H9 (cell line): Measurements from ENCODE around the gene CSTPP1. TPM values are rescaled to one million over a fixed set of nuclear protein-coding genes. Genes with fewer than 3 reads are reported as not detected.

ENCODE experiments used
- DNase-seq: peaks from one replicate; pipeline ENCODE4 v3.0.0-alpha.2; 2017
- H2AFZ ChIP-seq: one replicate; pipeline ENCODE4 v1.6.1; 2013; ENCODE audit warnings: mild to moderate bottlenecking, low read length, control low read depth, moderate library complexity
- H2AK5ac ChIP-seq: 2 replicates; pipeline ENCODE4 v1.6.1; 2013; ENCODE audit warnings: low read length, control low read depth, mixed read lengths; ENCODE audit not compliant: insufficient read length
- H2BK120ac ChIP-seq: one replicate; pipeline ENCODE4 v1.6.1; 2013; ENCODE audit warnings: low read depth, mild to moderate bottlenecking, low read length, control low read depth, inconsistent platforms; ENCODE audit not compliant: poor library complexity, severe bottlenecking
- H2BK12ac ChIP-seq: 2 replicates; pipeline ENCODE4 v1.6.1; 2013; ENCODE audit warnings: low read length, control low read depth, mixed read lengths, low read depth; ENCODE audit not compliant: insufficient read length
- H2BK15ac ChIP-seq: 2 replicates; pipeline ENCODE4 v1.6.1; 2013; ENCODE audit warnings: low read depth, low read length, control low read depth
- H2BK20ac ChIP-seq: one replicate; pipeline ENCODE4 v1.6.1; 2013; ENCODE audit warnings: low read depth, mild to moderate bottlenecking, low read length, control low read depth, inconsistent platforms; ENCODE audit not compliant: poor library complexity, severe bottlenecking
- H2BK5ac ChIP-seq: 2 replicates; pipeline ENCODE4 v1.6.1; 2013; ENCODE audit warnings: low read length, control low read depth, mixed read lengths; ENCODE audit not compliant: insufficient read length
- H3K14ac ChIP-seq: 2 replicates; pipeline ENCODE4 v1.6.1; 2013; ENCODE audit warnings: low read length, control low read depth; ENCODE audit not compliant: insufficient read depth
- H3K18ac ChIP-seq: 2 replicates; pipeline ENCODE4 v1.6.1; 2013; ENCODE audit warnings: low read depth, mild to moderate bottlenecking, mixed read lengths, low read length, control low read depth; ENCODE audit not compliant: insufficient read length
- H3K23ac ChIP-seq: 2 replicates; pipeline ENCODE4 v1.6.1; 2013; ENCODE audit warnings: low read length, control low read depth, mixed read lengths, low read depth; ENCODE audit not compliant: insufficient read length
- H3K23me2 ChIP-seq: 2 replicates; pipeline ENCODE4 v1.6.1; 2013; ENCODE audit warnings: low read depth, mild to moderate bottlenecking, mixed read lengths, low read length, control low read depth; ENCODE audit not compliant: insufficient read length, poor library complexity, severe bottlenecking
- H3K27ac ChIP-seq: 2 replicates; pipeline ENCODE4 v1.5.1; 2013; ENCODE audit warnings: low read length, control low read depth, mixed read lengths, low read depth; ENCODE audit not compliant: insufficient read length
- H3K27me3 ChIP-seq: 2 replicates; pipeline ENCODE4 v1.6.1; 2013; ENCODE audit warnings: low read length, control low read depth, inconsistent platforms; ENCODE audit not compliant: insufficient read depth
- H3K4ac ChIP-seq: 2 replicates; pipeline ENCODE4 v1.6.1; 2013; ENCODE audit warnings: low read depth, mild to moderate bottlenecking, control low read depth, inconsistent platforms, low read length, moderate library complexity
- H3K4me1 ChIP-seq: 2 replicates; pipeline ENCODE4 v1.6.1; 2013; ENCODE audit warnings: low read length, control low read depth, inconsistent platforms; ENCODE audit not compliant: insufficient read depth
- H3K4me2 ChIP-seq: 2 replicates; pipeline ENCODE4 v1.6.1; 2013; ENCODE audit warnings: low read length, control low read depth, mixed read lengths; ENCODE audit not compliant: insufficient read length, insufficient read depth
- H3K56ac ChIP-seq: 2 replicates; pipeline ENCODE4 v1.6.1; 2013; ENCODE audit warnings: low read depth, mild to moderate bottlenecking, mixed read lengths, low read length, control low read depth; ENCODE audit not compliant: insufficient read length
- H3K79me1 ChIP-seq: 2 replicates; pipeline ENCODE4 v1.6.1; 2013; ENCODE audit warnings: low read depth, mild to moderate bottlenecking, moderate library complexity, low read length, control low read depth, inconsistent platforms; ENCODE audit not compliant: insufficient read depth, poor library complexity, severe bottlenecking
- H3K79me2 ChIP-seq: 2 replicates; pipeline ENCODE4 v1.6.1; 2013; ENCODE audit warnings: low read length, control low read depth, inconsistent platforms; ENCODE audit not compliant: insufficient read depth
- H3K9ac ChIP-seq: 2 replicates; pipeline ENCODE4 v1.6.1; 2013; ENCODE audit warnings: low read length, control low read depth, mixed read lengths; ENCODE audit not compliant: insufficient read length; ENCODE audit errors: extremely low read depth
- H3K9me3 ChIP-seq: one replicate; pipeline ENCODE4 v1.6.1; 2013; ENCODE audit warnings: low read depth, low read length, inconsistent platforms; ENCODE audit not compliant: control insufficient read depth
- H3T11ph ChIP-seq: one replicate; pipeline ENCODE4 v1.6.1; 2013; ENCODE audit warnings: mild to moderate bottlenecking, low read length, control low read depth, inconsistent platforms
- H4K20me1 ChIP-seq: one replicate; pipeline ENCODE4 v1.6.1; 2013; ENCODE audit not compliant: control insufficient read depth, insufficient read length, insufficient read depth
- H4K5ac ChIP-seq: 2 replicates; pipeline ENCODE4 v1.6.1; 2013; ENCODE audit warnings: low read depth, mild to moderate bottlenecking, mixed read lengths, low read length, control low read depth; ENCODE audit not compliant: insufficient read length
- H4K8ac ChIP-seq: replicated peaks from 2 replicates; pipeline ENCODE4 v1.6.1; 2013; ENCODE audit warnings: low read length, control low read depth, mixed read lengths, low read depth; ENCODE audit not compliant: insufficient read length
- H4K91ac ChIP-seq: 2 replicates; pipeline ENCODE4 v1.6.1; 2013; ENCODE audit warnings: low read depth, mild to moderate bottlenecking, moderate library complexity, mixed read lengths, low read length, control low read depth; ENCODE audit not compliant: insufficient read length
- H3K27ac Mint-ChIP-seq, 3 experiments: 2 replicates in 2 of 3; 3 replicates in 1 of 3; pipeline ENCODE4 v1.8.0; 2020 to 2021; ENCODE audit warnings: mixed read lengths in 3 of 3, mild to moderate bottlenecking in 1 of 3, moderate library complexity in 1 of 3
- H3K27me3 Mint-ChIP-seq: 2 replicates; pipeline ENCODE4 v1.8.0; 2021; ENCODE audit warnings: low read depth, mild to moderate bottlenecking, moderate library complexity, mixed read lengths
- H3K36me3 Mint-ChIP-seq, 3 experiments: 2 replicates in 2 of 3; 3 replicates in 1 of 3; pipeline ENCODE4 v1.8.0; 2020 to 2021; ENCODE audit warnings: low read depth in 3 of 3, mixed read lengths in 3 of 3; ENCODE audit not compliant: insufficient read depth in 1 of 3
- H3K4me1 Mint-ChIP-seq, 2 experiments: 2 replicates each; pipeline ENCODE4 v1.8.0; 2020; ENCODE audit warnings: mixed read lengths in 2 of 2
- H3K4me3 Mint-ChIP-seq, 2 experiments: 2 replicates in 1 of 2; 3 replicates in 1 of 2; pipeline ENCODE4 v1.8.0; 2020 to 2021; ENCODE audit warnings: mild to moderate bottlenecking in 2 of 2, mixed read lengths in 2 of 2, moderate library complexity in 1 of 2
- H3K9me3 Mint-ChIP-seq, 2 experiments: 2 replicates in 1 of 2; 3 replicates in 1 of 2; pipeline ENCODE4 v1.8.0; 2020; ENCODE audit warnings: mild to moderate bottlenecking in 2 of 2, mixed read lengths in 2 of 2, moderate library complexity in 1 of 2
- CTCF ChIP-seq: fragments of 200-600 bp; sonication (generic); conservative IDR thresholded peaks from 3 replicates; pipeline ENCODE4 v1.8.0; 2021; ENCODE audit warnings: antibody characterized with exemption, mild to moderate bottlenecking
- WGBS: extraction: QIAGEN DNeasy Blood & Tissue Kit; methylation state at CpG from one replicate; pipeline ENCODE4 v1.1.7; 2013; ENCODE audit warnings: missing lambda C conversion rate, low lambda C conversion rate, mixed read lengths; ENCODE audit not compliant: insufficient read length; ENCODE audit errors: extremely low coverage; 5-methylcytosine and 5-hydroxymethylcytosine counted together
- total RNA-seq: library from RNA; stranded (reverse); gene quantifications from 2 replicates; pipeline ENCODE4 v1.2.1, GENCODE V29; 2021

The CSTPP1 gene
- total RNA-seq, 1 experiment from 2014 or later: 21.2 TPM

GRCh38 chr11:46900091-46900746, 36.3 kb upstream of the CSTPP1 start:
- Histone ChIP-seq H2BK20ac (no peak overlapping the region), H2AFZ (no peak overlapping the region), H3K4ac (no peak overlapping the region), H3K56ac (no peak overlapping the region), H3K4me1 (no peaks in the 10 kb centered on the region), H4K5ac (no peak overlapping the region), H2BK12ac (no peak overlapping the region), H3K79me2 (no peaks in the 10 kb centered on the region), H3K14ac (no peak overlapping the region), H2BK5ac (no peak overlapping the region), H3T11ph (no peak overlapping the region), H3K18ac (no peak overlapping the region), H3K23ac (no peak overlapping the region), H4K20me1 (no peaks in the 10 kb centered on the region), H3K27ac (no peak overlapping the region), H4K8ac (no peak overlapping the region), H3K4me2 (no peak overlapping the region), H3K9me3 (no peaks in the 10 kb centered on the region), H3K79me1 (no peaks in the 10 kb centered on the region), H3K27me3 (no peaks in the 10 kb centered on the region), H3K9ac (no peak overlapping the region), H2BK120ac (no peak overlapping the region), H4K91ac (no peak overlapping the region), H2BK15ac (no peak overlapping the region), H2AK5ac (no peak overlapping the region), H3K23me2 (no peaks in the 10 kb centered on the region)
- Mint-ChIP-seq H3K27ac (peak overlapping the region in 2 of 3 experiments; percentile 20 to 53; a peak in 1 of 7 replicates), H3K9me3 (peaks cover 4 to 6% of the 10 kb centered on the region in 2 experiments; a peak in 3 of 5 replicates), H3K4me1 (peaks cover 19 to 22% of the 10 kb centered on the region in 2 experiments), H3K36me3 (peaks cover 31 to 34% (median 32%) of the 10 kb centered on the region in 3 experiments; a peak in 6 of 7 replicates), H3K4me3 (no peak overlapping the region), H3K27me3 (no peaks in the 10 kb centered on the region)
- no CpG with 5 or more reads among the region's 13 CpGs for WGBS
- no peak for TF ChIP-seq CTCF
- DNase-seq: no peak
